ENCODE measurements around the gene FSTL5. TPM values are rescaled to one million over a fixed set of nuclear protein-coding genes. Genes with fewer than 3 reads are reported as not detected.

FSTL5 gene
- total RNA-seq, 2 donors from 2014 or later, result not detected

DNA sequence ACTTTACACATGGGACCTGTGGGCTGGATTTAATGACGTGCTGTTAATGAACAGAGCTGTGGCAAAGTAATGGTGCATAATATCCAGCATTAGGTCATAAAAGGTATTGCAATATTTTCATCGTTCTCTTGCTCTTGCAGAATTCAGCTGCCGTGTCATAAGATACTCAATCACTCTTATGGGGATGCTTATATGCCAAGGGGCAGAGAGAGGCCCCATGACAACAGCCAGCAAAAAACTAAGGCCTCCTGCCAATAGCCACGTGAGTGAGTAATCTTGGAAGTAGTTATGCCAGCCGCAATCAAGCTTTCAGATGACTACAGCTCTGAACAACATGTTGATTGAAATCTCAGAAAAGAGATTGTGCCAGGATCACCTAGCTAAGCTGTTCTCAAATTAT lies 616.9 kb downstream of the FSTL5 start:
- Mint-ChIP-seq H3K36me3 (ENCODE audit: low read depth) (no peaks in the 10 kb centered on the region), H3K27ac (no peak overlapping the region), H3K4me1 (no peaks in the 10 kb centered on the region), H3K9me3 (peaks cover 5% of the 10 kb centered on the region), H3K27me3 (no peaks in the 10 kb centered on the region), H3K4me3 (no peak overlapping the region)
- no peak for ATAC-seq (replicated peaks)

GRCh38 chr4:161540265-161540664 lies 623.5 kb downstream of the FSTL5 start:
- Mint-ChIP-seq H3K4me3 (no peak overlapping the region), H3K27me3 (no peaks in the 10 kb centered on the region), H3K4me1 (no peaks in the 10 kb centered on the region), H3K9me3 (peaks cover 16% of the 10 kb centered on the region), H3K36me3 (ENCODE audit: low read depth) (no peaks in the 10 kb centered on the region), H3K27ac (no peak overlapping the region)
- no peak for ATAC-seq (replicated peaks)

- H3K9me3 Mint-ChIP-seq, result peaks cover 11% of the 10 kb centered on the region
- no peak overlapping the region for H3K4me3 Mint-ChIP-seq
- no peak overlapping the region for H3K27ac Mint-ChIP-seq
- H3K36me3 Mint-ChIP-seq (ENCODE audit: low read depth), result no peaks in the 10 kb centered on the region
- no peak for ATAC-seq (replicated peaks)
- H3K4me1 Mint-ChIP-seq, result no peaks in the 10 kb centered on the region
- no peaks in the 10 kb centered on the region for H3K27me3 Mint-ChIP-seq
Observed at GRCh38 chr4:161538941-161539340, 624.9 kb downstream of the FSTL5 start.

GRCh38 chr4:161530710-161531109 lies 633.1 kb downstream of the FSTL5 start:
- Mint-ChIP-seq H3K4me3 (no peak overlapping the region), H3K4me1 (no peaks in the 10 kb centered on the region), H3K27ac (no peak overlapping the region), H3K36me3 (ENCODE audit: low read depth) (no peaks in the 10 kb centered on the region), H3K9me3 (no peaks in the 10 kb centered on the region), H3K27me3 (no peaks in the 10 kb centered on the region)
- no peak for ATAC-seq (replicated peaks)

DNA sequence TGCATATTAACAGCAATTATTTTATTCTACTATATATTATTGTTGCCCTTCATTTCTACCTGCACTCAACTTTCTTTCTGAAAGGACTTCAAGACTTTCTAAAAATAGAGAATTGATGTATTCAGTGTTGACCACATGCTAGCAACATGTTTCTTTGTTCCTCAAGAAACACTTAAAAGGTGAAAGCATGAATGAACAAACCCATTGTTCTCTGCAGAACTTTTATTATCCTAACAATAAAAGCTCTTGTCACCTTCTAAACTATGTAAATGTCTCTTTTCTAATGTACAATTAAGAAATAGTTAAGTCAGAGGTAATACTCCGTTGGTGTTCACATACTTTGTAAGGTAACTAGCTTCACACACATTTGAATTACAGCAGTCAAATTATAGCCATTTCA lies 638.7 kb downstream of the FSTL5 start:
- no peaks in the 10 kb centered on the region for H3K27me3 Mint-ChIP-seq
- no peaks in the 10 kb centered on the region for H3K36me3 Mint-ChIP-seq (ENCODE audit: low read depth)
- ATAC-seq (replicated peaks), result no peak
- no peak overlapping the region for H3K4me3 Mint-ChIP-seq
- H3K27ac Mint-ChIP-seq, result no peak overlapping the region
- no peaks in the 10 kb centered on the region for H3K4me1 Mint-ChIP-seq
- H3K9me3 Mint-ChIP-seq, result peaks cover 4% of the 10 kb centered on the region

DNA sequence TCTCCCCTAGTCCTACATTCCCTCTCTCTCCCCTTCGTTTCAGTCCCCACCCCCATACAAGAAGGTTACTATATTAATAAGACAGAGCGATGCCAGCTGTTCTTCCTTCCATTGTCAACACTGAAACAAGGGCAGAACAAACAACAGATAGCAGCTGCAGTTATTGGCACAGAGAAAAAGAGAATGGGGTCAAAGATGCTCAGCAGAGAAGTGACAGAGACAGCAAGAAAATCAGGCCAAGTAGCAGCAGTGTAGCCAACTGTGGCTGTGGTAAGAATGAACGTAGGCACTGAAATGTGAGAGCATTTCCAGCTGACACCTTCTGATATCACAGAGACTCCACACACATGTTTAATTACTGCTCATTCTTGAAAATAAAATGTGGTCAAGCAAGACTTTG lies 641.8 kb downstream of the FSTL5 start:
- Mint-ChIP-seq H3K27ac (no peak overlapping the region), H3K4me1 (no peaks in the 10 kb centered on the region), H3K27me3 (no peaks in the 10 kb centered on the region), H3K36me3 (ENCODE audit: low read depth) (no peaks in the 10 kb centered on the region), H3K4me3 (no peak overlapping the region), H3K9me3 (peaks cover 7% of the 10 kb centered on the region)
- no peak for ATAC-seq (replicated peaks)

DNA sequence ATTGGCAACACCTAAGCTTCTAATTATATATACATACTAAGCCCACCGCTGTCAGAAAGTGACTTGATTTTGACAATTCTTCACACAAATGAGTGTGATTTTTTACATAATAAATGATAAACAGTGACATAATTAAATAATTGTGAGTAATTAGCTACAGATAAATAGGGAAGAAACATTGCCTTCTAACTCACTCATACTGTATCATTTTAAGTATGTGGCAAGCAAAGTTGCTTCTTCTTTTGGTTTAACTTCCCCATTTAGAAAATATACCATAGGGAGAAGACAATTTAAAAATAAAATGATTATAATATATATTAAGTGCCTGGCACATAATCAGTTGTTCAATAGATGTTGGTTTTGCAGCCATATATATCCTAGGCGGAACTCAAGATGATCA lies 644.2 kb downstream of the FSTL5 start:
- no peak overlapping the region for H3K27ac Mint-ChIP-seq
- H3K9me3 Mint-ChIP-seq, result peaks cover 3% of the 10 kb centered on the region
- no peaks in the 10 kb centered on the region for H3K4me1 Mint-ChIP-seq
- no peak for ATAC-seq (replicated peaks)
- no peak overlapping the region for H3K4me3 Mint-ChIP-seq
- H3K36me3 Mint-ChIP-seq (ENCODE audit: low read depth), result no peaks in the 10 kb centered on the region
- no peaks in the 10 kb centered on the region for H3K27me3 Mint-ChIP-seq

- H3K4me3 Mint-ChIP-seq, result no peak overlapping the region
- no peak for ATAC-seq (replicated peaks)
- H3K27ac Mint-ChIP-seq, result no peak overlapping the region
- H3K4me1 Mint-ChIP-seq, result no peaks in the 10 kb centered on the region
- H3K36me3 Mint-ChIP-seq (ENCODE audit: low read depth), result no peaks in the 10 kb centered on the region
- H3K9me3 Mint-ChIP-seq, result peaks cover 9% of the 10 kb centered on the region
- no peaks in the 10 kb centered on the region for H3K27me3 Mint-ChIP-seq
Observed at GRCh38 chr4:161517941-161518340, 645.9 kb downstream of the FSTL5 start.

- Mint-ChIP-seq H3K9me3 (no peaks in the 10 kb centered on the region), H3K27ac (no peak overlapping the region), H3K27me3 (no peaks in the 10 kb centered on the region), H3K4me1 (no peaks in the 10 kb centered on the region), H3K4me3 (no peak overlapping the region), H3K36me3 (ENCODE audit: low read depth) (no peaks in the 10 kb centered on the region)
- ATAC-seq (replicated peaks), result no peak
Observed at GRCh38 chr4:161505141-161505540, 658.7 kb downstream of the FSTL5 start.

GRCh38 chr4:161498155-161498554 lies 665.6 kb downstream of the FSTL5 start:
- no peak overlapping the region for H3K4me3 Mint-ChIP-seq
- peaks cover 5% of the 10 kb centered on the region for H3K9me3 Mint-ChIP-seq
- H3K36me3 Mint-ChIP-seq (ENCODE audit: low read depth), result no peaks in the 10 kb centered on the region
- H3K4me1 Mint-ChIP-seq, result no peaks in the 10 kb centered on the region
- no peaks in the 10 kb centered on the region for H3K27me3 Mint-ChIP-seq
- H3K27ac Mint-ChIP-seq, result no peak overlapping the region
- no peak for ATAC-seq (replicated peaks)

DNA sequence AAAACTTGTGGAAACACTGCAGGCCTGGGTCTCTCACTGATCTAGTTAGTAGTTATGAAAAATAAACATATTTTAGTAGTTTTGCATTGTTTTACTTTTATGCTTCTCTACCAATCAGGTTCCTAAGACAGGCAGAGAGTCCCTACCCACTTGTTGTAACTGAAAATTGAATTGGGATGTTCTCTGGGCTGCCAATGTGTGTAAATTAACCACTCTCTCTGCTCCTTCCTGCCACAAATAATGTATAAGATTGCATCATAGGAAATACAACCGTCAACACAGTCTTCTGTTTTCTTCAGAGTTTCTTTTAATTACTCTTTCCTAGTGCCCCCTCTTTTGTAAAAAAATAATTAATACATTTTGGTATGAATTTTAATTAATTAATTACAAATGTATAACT lies 677.3 kb downstream of the FSTL5 start:
- Mint-ChIP-seq H3K4me3 (no peak overlapping the region), H3K27ac (no peak overlapping the region), H3K36me3 (ENCODE audit: low read depth) (no peaks in the 10 kb centered on the region), H3K27me3 (no peaks in the 10 kb centered on the region), H3K4me1 (no peaks in the 10 kb centered on the region), H3K9me3 (no peaks in the 10 kb centered on the region)
- ATAC-seq (replicated peaks), result no peak

GRCh38 chr4:161466316-161466715 lies 697.5 kb downstream of the FSTL5 start:
- H3K27me3 Mint-ChIP-seq, result no peaks in the 10 kb centered on the region
- ATAC-seq (replicated peaks), result no peak
- no peaks in the 10 kb centered on the region for H3K36me3 Mint-ChIP-seq (ENCODE audit: low read depth)
- peaks cover 9% of the 10 kb centered on the region for H3K9me3 Mint-ChIP-seq
- H3K4me1 Mint-ChIP-seq, result no peaks in the 10 kb centered on the region
- no peak overlapping the region for H3K4me3 Mint-ChIP-seq
- H3K27ac Mint-ChIP-seq, result no peak overlapping the region

GRCh38 chr4:161463436-161463835 lies 700.4 kb downstream of the FSTL5 start:
- no peak overlapping the region for H3K27ac Mint-ChIP-seq

DNA sequence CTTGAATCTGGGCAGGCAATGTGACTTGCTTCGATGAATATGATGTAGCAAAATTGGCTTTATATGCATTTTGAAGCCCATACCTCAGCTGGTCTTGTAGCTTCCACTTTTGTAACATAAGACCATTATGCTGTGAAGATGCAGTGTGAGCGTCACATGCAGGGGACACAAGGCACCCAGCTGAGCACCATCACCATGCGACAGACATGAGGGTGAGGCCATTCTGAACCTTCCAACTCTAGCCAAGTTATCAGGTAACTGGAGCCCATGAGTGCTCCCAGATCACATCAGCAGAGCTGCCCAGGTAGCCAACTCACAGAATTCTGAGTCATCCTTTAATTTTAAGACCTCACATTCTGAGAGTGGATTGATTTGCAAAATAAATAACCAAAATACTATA lies 705.9 kb downstream of the FSTL5 start:
- Mint-ChIP-seq H3K4me3 (no peak overlapping the region), H3K36me3 (ENCODE audit: low read depth) (no peaks in the 10 kb centered on the region), H3K4me1 (no peaks in the 10 kb centered on the region), H3K27me3 (no peaks in the 10 kb centered on the region), H3K9me3 (peaks cover 4% of the 10 kb centered on the region), H3K27ac (no peak overlapping the region)
- ATAC-seq (replicated peaks), result no peak

More at GRCh38 chr4:161463436-161463835, 700.4 kb downstream of the FSTL5 start:
- no peaks in the 10 kb centered on the region for H3K4me1 Mint-ChIP-seq
- H3K9me3 Mint-ChIP-seq, result peaks cover 13% of the 10 kb centered on the region
- H3K36me3 Mint-ChIP-seq (ENCODE audit: low read depth), result no peaks in the 10 kb centered on the region
- no peak for ATAC-seq (replicated peaks)
- no peak overlapping the region for H3K4me3 Mint-ChIP-seq
- no peaks in the 10 kb centered on the region for H3K27me3 Mint-ChIP-seq

- Mint-ChIP-seq H3K9me3 (peaks cover 4% of the 10 kb centered on the region), H3K27ac (no peak overlapping the region), H3K27me3 (no peaks in the 10 kb centered on the region), H3K36me3 (ENCODE audit: low read depth) (no peaks in the 10 kb centered on the region), H3K4me3 (no peak overlapping the region), H3K4me1 (no peaks in the 10 kb centered on the region)
- no peak for ATAC-seq (replicated peaks)
Observed at GRCh38 chr4:161457311-161457710, 706.5 kb downstream of the FSTL5 start.

DNA sequence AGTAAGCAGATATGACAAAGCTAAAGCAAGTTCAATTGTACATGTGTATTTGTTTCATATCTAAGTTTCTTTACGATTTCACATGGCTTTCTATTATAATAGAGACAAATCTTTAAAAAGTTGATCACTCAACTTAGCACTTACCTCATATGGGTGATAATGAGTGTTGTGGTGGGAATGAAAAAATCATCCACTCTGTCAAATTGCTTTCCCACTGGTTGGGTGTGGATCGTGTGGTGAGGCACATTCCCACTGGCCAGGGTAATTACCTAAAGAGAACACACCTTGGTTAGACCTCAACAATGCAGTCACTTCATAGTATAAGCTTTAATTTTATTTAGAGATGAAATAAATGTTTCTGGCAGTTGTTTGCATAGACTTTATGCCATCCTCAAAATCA lies 708.9 kb downstream of the FSTL5 start:
- Mint-ChIP-seq H3K4me1 (no peaks in the 10 kb centered on the region), H3K36me3 (ENCODE audit: low read depth) (no peaks in the 10 kb centered on the region), H3K9me3 (no peaks in the 10 kb centered on the region), H3K27me3 (no peaks in the 10 kb centered on the region), H3K4me3 (no peak overlapping the region), H3K27ac (no peak overlapping the region)
- no peak for ATAC-seq (replicated peaks)

All from activated T-helper 17 cell treated with anti-CD3 and anti-CD28 coated beads, Interleukin-2, amount 50 U/mL, for 72 hours (primary cell).